Keratinocyte (primary cell): ENCODE measurements around the gene TENM3. TPM values are rescaled to one million over a fixed set of nuclear protein-coding genes. Genes with fewer than 3 reads are reported as not detected.

Source experiments
- DNase-seq: peaks from one replicate; pipeline ENCODE4 v3.0.0-alpha.2; 2011; ENCODE audit warnings: low read depth, missing footprints, low spot score
- FAIRE-seq: peaks from 2 replicates; lab custom pipeline; 2011; peaks lifted over from hg19 to GRCh38; lab: Jason Lieb, UNC
- H2AFZ ChIP-seq: 2 replicates; pipeline ENCODE4 v1.6.0; 2012; ENCODE audit warnings: low read length, control low read depth, inconsistent platforms; ENCODE audit not compliant: control insufficient read depth
- H3K27ac ChIP-seq: 2 replicates; pipeline ENCODE4 v1.5.1; 2011; ENCODE audit warnings: low read length; ENCODE audit not compliant: control insufficient read depth, insufficient read depth
- H3K27me3 ChIP-seq: 3 replicates; pipeline ENCODE4 v1.6.0; 2011; ENCODE audit warnings: low read length; ENCODE audit not compliant: control insufficient read depth, insufficient read depth; ENCODE audit errors: extremely low read depth
- H3K36me3 ChIP-seq, 2 experiments: 2 replicates in 1 of 2; 3 replicates in 1 of 2; pipeline ENCODE4 v1.5.1; 2011; ENCODE audit warnings: low read length in 2 of 2, mild to moderate bottlenecking in 1 of 2; ENCODE audit not compliant: control insufficient read depth in 2 of 2, insufficient read depth in 2 of 2; ENCODE audit errors: extremely low read depth in 1 of 2
- H3K4me1 ChIP-seq: 3 replicates; pipeline ENCODE4 v1.5.1; 2011; ENCODE audit warnings: low read length; ENCODE audit not compliant: control insufficient read depth, insufficient read depth; ENCODE audit errors: extremely low read depth
- H3K4me2 ChIP-seq: 3 replicates; pipeline ENCODE4 v1.6.0; 2011; ENCODE audit warnings: low read depth, low read length; ENCODE audit not compliant: control insufficient read depth, insufficient read depth; ENCODE audit errors: extremely low read depth
- H3K4me3 ChIP-seq, 3 experiments: fragments of 200-600 bp in 1 of 3; sonication (generic) in 1 of 3; 2 replicates in 2 of 3; 3 replicates in 1 of 3; pipeline ENCODE4 v1.5.1; 2011 to 2016; ENCODE audit warnings: low read length in 3 of 3, mild to moderate bottlenecking in 3 of 3, control low read depth in 2 of 3, inconsistent platforms in 1 of 3, low read depth in 1 of 3, mixed read lengths in 1 of 3, mixed run types in 1 of 3, moderate library complexity in 1 of 3; ENCODE audit not compliant: control insufficient read depth in 2 of 3, insufficient read depth in 2 of 3; ENCODE audit errors: extremely low read depth in 1 of 3
- H3K79me2 ChIP-seq: 2 replicates; pipeline ENCODE4 v1.6.0; 2012; ENCODE audit warnings: low read length; ENCODE audit not compliant: control insufficient read depth, insufficient read depth
- H3K9ac ChIP-seq: 3 replicates; pipeline ENCODE4 v1.6.0; 2011; ENCODE audit warnings: low read length; ENCODE audit not compliant: control insufficient read depth, insufficient read depth; ENCODE audit errors: extremely low read depth
- H3K9me1 ChIP-seq: 3 replicates; pipeline ENCODE4 v1.6.0; 2011; ENCODE audit warnings: low read length; ENCODE audit not compliant: control insufficient read depth, insufficient read depth; ENCODE audit errors: extremely low read depth
- H3K9me3 ChIP-seq: 2 replicates; pipeline ENCODE4 v1.5.1; 2012; ENCODE audit warnings: low read depth, low read length; ENCODE audit not compliant: control insufficient read depth
- H4K20me1 ChIP-seq: 3 replicates; pipeline ENCODE4 v1.6.0; 2011; ENCODE audit warnings: low read length; ENCODE audit not compliant: control insufficient read depth, insufficient read depth; ENCODE audit errors: extremely low read depth
- EZH2 ChIP-seq: IDR thresholded peaks from one replicate; pipeline ENCODE4 v1.6.1; 2012; ENCODE audit warnings: inconsistent platforms, mild to moderate bottlenecking, low read length, moderate library complexity
- dilution Hi-C: fragments of 300-500 bp; cut with MboI; formaldehyde crosslinking; loops from one replicate; pipeline ENCODE4 v1.7.0; 2020; ENCODE audit warnings: low sequenced_read_pairs; ENCODE audit not compliant: extremely low pct_ligation_motif_present
- polyA plus RNA-seq, 5 experiments: library from polyadenylated mRNA; depleted of rRNA in 3 of 5; stranded (reverse) in 3 of 5; stranded (forward) in 1 of 5; unstranded in 1 of 5; fragments of >200 nt; gene quantifications; 1 replicate in 1 of 5; 2 replicates in 3 of 5; 3 replicates in 1 of 5; pipeline versions ENCODE4 v1.2.1 to v1.2.3, GENCODE V29; 2011 to 2012; ENCODE audit warnings: missing spikeins in 2 of 5, low read depth in 1 of 5, low replicate concordance in 1 of 5
- TF ChIP-seq, protein P1 (sequence below), 3 experiments: IDR thresholded peaks in 1 of 3; conservative IDR thresholded peaks in 1 of 3; optimal IDR thresholded peaks in 1 of 3; 2 replicates in 2 of 3; 3 replicates in 1 of 3; pipeline versions ENCODE3 to v1.5.1; 2011; ENCODE audit warnings: low read length in 3 of 3, mild to moderate bottlenecking in 3 of 3, moderate library complexity in 2 of 3, control low read depth in 1 of 3, inconsistent platforms in 1 of 3; ENCODE audit not compliant: insufficient read depth in 2 of 3; ENCODE audit errors: extremely low read depth in 1 of 3

Gene TENM3
- polyA plus RNA-seq, 1 donor (not counting 4 experiments of a cell fraction or from before 2014, with no cell fraction given): 17.0 TPM

DNA sequence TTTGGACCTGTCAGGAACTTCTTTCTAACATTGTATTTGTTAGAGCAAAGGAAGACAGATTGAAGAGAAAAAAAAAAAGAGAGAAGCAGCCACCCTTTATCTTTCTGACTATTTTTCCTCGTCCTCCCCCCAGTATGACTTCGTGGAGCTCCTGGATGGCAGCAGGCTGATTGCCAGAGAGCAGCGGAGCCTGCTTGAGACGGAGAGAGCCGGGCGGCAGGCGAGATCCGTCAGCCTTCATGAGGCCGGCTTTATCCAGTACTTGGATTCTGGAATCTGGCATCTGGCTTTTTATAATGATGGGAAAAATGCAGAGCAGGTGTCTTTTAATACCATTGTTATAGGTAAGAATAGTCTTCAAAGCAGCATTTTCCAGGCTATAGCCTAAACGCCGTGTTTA, 436.3 kb downstream of the TENM3 start:
- Histone ChIP-seq H4K20me1 (no peaks in the 10 kb centered on the region), H3K9me1 (no peaks in the 10 kb centered on the region), H2AFZ (no peak overlapping the region), H3K9ac (no peak overlapping the region), H3K36me3 (no peaks in the 10 kb centered on the region), H3K27me3 (no peaks in the 10 kb centered on the region), H3K4me3 (no peak overlapping the region), H3K4me2 (no peak overlapping the region), H3K27ac (no peak overlapping the region), H3K4me1 (no peaks in the 10 kb centered on the region), H3K9me3 (no peaks in the 10 kb centered on the region), H3K79me2 (no peaks in the 10 kb centered on the region)
- TF ChIP-seq EZH2: no peak
- TF ChIP-seq, protein P1, sequence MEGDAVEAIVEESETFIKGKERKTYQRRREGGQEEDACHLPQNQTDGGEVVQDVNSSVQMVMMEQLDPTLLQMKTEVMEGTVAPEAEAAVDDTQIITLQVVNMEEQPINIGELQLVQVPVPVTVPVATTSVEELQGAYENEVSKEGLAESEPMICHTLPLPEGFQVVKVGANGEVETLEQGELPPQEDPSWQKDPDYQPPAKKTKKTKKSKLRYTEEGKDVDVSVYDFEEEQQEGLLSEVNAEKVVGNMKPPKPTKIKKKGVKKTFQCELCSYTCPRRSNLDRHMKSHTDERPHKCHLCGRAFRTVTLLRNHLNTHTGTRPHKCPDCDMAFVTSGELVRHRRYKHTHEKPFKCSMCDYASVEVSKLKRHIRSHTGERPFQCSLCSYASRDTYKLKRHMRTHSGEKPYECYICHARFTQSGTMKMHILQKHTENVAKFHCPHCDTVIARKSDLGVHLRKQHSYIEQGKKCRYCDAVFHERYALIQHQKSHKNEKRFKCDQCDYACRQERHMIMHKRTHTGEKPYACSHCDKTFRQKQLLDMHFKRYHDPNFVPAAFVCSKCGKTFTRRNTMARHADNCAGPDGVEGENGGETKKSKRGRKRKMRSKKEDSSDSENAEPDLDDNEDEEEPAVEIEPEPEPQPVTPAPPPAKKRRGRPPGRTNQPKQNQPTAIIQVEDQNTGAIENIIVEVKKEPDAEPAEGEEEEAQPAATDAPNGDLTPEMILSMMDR (optimal IDR thresholded peaks at IDR 0.05 in 1 of 3, IDR thresholded peaks at IDR 0.05 in 1 of 3, conservative IDR thresholded peaks at IDR 0.05 in 1 of 3; ENCODE audit: extremely low read depth in 1 of 3, insufficient read depth in 2 of 3, low read length in 3 of 3): no peak
- FAIRE-seq: no peak
- DNase-seq: no peak
- dilution Hi-C loops: no loop called here

DNA sequence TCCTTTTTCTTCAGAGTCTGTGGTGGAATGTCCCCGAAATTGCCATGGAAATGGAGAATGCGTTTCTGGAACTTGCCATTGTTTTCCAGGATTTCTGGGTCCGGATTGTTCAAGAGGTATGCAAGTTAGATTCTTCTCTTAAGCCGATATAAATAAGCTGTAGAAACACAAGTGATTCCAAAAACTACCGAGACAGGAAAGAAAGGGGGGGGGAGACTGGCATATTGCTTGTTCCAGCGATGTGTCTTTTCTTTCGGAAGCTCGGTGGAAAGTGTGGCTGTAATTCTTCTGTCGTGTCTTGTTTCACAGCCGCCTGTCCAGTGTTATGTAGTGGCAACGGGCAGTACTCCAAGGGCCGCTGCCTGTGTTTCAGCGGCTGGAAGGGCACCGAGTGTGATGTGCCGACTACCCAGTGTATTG, 437.0 kb downstream of the TENM3 start:
- no peak overlapping the region for H3K4me2 ChIP-seq
- dilution Hi-C loops: no loop called here
- H3K36me3 ChIP-seq: no peaks in the 10 kb centered on the region
- no peak for FAIRE-seq
- H3K9me1 ChIP-seq: no peaks in the 10 kb centered on the region
- no peak overlapping the region for H3K4me3 ChIP-seq
- H2AFZ ChIP-seq: no peak overlapping the region
- no peaks in the 10 kb centered on the region for H3K79me2 ChIP-seq
- H3K27ac ChIP-seq: no peak overlapping the region
- H3K27me3 ChIP-seq: no peaks in the 10 kb centered on the region
- H3K4me1 ChIP-seq: no peaks in the 10 kb centered on the region
- no peak for DNase-seq
- no peak overlapping the region for H3K9ac ChIP-seq
- no peak for TF ChIP-seq EZH2
- TF ChIP-seq, protein P1 (optimal IDR thresholded peaks at IDR 0.05 in 1 of 3, IDR thresholded peaks at IDR 0.05 in 1 of 3, conservative IDR thresholded peaks at IDR 0.05 in 1 of 3; ENCODE audit: extremely low read depth in 1 of 3, insufficient read depth in 2 of 3, low read length in 3 of 3): no peak
- H4K20me1 ChIP-seq: no peaks in the 10 kb centered on the region
- no peaks in the 10 kb centered on the region for H3K9me3 ChIP-seq
